Prostate gland (tissue), 2 donors: ENCODE data around the gene SFTA2. TPM values are rescaled to one million over a fixed set of nuclear protein-coding genes. Genes with fewer than 3 reads are reported as not detected.
"Not testable (repeated sequence)": the region's sequence is repeated elsewhere in the genome, so short reads cannot be mapped to it uniquely, and the experiment has no call there.

ENCODE experiments used
- DNase-seq: peaks from one replicate; pipeline ENCODE4 v3.0.0-alpha.2; 2019; ENCODE audit warnings: low spot score
- H3K27ac ChIP-seq, 2 donors: fragments of 200-600 bp; sonication (generic); 2 replicates each; pipeline ENCODE4 v1.5.1; 2017 to 2019
- H3K27me3 ChIP-seq: fragments of 200-600 bp; sonication (generic); replicated peaks from 2 replicates; pipeline ENCODE4 v1.5.1; 2019; ENCODE audit not compliant: insufficient read depth
- H3K36me3 ChIP-seq, 2 donors: fragments of 200-600 bp; sonication (generic); 1 replicate in 1 of 2; 2 replicates in 1 of 2; pipeline versions ENCODE4 v1.5.1 to v1.8.1; 2017 to 2019
- H3K4me1 ChIP-seq: fragments of 200-600 bp; sonication (generic); replicated peaks from 2 replicates; pipeline ENCODE4 v1.5.1; 2019
- H3K4me3 ChIP-seq, 2 donors: fragments of 200-600 bp; sonication (generic); 2 replicates each; pipeline ENCODE4 v1.5.1; 2017 to 2019
- H3K9me3 ChIP-seq: fragments of 200-600 bp; sonication (generic); 2 replicates; pipeline ENCODE4 v1.5.1; 2017
- POLR2A ChIP-seq: fragments of 450-650 bp; IDR thresholded peaks from one replicate; pipeline ENCODE4 v1.6.1; 2016; ENCODE audit warnings: antibody characterized with exemption, mild to moderate bottlenecking
- POLR2AphosphoS5 ChIP-seq: sonication (generic); formaldehyde crosslinking; IDR thresholded peaks from one replicate; pipeline ENCODE4 v1.6.1; 2017; ENCODE audit warnings: antibody characterized with exemption
- WGBS: methylation state at CpG from one replicate; pipeline ENCODE4 v1.1.5; 2018; 5-methylcytosine and 5-hydroxymethylcytosine counted together
- intact Hi-C: fragments of 100-400 bp; cut with DNase I; formaldehyde crosslinking; loops from one replicate; pipeline ENCODE4 v1.14.2; 2022
- total RNA-seq, 2 donors: library from RNA; depleted of rRNA; stranded (reverse); fragments of >200 nt; gene quantifications; one replicate each; pipeline ENCODE4 v1.1.0, GENCODE V29; 2016
- TF ChIP-seq, protein P1 (sequence below), 4 experiments: fragments of 200-600 bp in 2 of 4; fragments of 450-650 bp in 2 of 4; sonication (generic) in 2 of 4; IDR thresholded peaks; 1 replicate in 3 of 4; 2 replicates in 1 of 4; pipeline ENCODE4 v1.5.1; 2016 to 2019; ENCODE audit warnings: antibody characterized with exemption in 4 of 4, mild to moderate bottlenecking in 2 of 4, moderate library complexity in 2 of 4

SFTA2 gene
- total RNA-seq, 2 donors from 2014 or later: not detected

DNA sequence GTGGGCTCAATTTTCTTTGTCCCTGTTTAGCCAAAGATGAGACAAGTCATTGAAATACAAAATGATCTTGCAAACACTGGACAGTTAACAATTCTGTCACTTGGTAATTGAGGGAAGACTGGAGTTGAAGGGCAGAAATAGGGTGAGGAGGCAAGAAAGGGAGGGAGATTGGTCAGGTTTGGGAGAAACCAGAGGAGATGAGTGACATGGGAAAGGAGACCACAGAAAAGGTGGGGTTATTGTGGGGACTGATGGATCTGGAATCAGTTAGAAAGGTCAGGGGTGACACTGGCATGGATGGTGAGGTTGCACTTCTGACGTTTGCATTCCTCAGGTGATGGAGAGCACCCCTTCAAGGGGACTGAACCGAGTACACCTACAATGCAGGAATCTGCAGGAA, 23.3 kb downstream of the SFTA2 start:
- intact Hi-C loops: no loop called here
- Histone ChIP-seq H3K4me1 (peaks cover 7% of the 10 kb centered on the region), H3K27me3 (no peaks in the 10 kb centered on the region), H3K9me3 (no peaks in the 10 kb centered on the region), H3K36me3 (no peaks in the 10 kb centered on the region), H3K27ac (no peak overlapping the region), H3K4me3 (peak overlapping the region; percentile 69)
- TF ChIP-seq POLR2A (no peak), POLR2AphosphoS5 (no peak)
- TF ChIP-seq, protein P1, sequence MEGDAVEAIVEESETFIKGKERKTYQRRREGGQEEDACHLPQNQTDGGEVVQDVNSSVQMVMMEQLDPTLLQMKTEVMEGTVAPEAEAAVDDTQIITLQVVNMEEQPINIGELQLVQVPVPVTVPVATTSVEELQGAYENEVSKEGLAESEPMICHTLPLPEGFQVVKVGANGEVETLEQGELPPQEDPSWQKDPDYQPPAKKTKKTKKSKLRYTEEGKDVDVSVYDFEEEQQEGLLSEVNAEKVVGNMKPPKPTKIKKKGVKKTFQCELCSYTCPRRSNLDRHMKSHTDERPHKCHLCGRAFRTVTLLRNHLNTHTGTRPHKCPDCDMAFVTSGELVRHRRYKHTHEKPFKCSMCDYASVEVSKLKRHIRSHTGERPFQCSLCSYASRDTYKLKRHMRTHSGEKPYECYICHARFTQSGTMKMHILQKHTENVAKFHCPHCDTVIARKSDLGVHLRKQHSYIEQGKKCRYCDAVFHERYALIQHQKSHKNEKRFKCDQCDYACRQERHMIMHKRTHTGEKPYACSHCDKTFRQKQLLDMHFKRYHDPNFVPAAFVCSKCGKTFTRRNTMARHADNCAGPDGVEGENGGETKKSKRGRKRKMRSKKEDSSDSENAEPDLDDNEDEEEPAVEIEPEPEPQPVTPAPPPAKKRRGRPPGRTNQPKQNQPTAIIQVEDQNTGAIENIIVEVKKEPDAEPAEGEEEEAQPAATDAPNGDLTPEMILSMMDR (IDR thresholded peaks at IDR 0.05): no peak
- no peak for DNase-seq
- WGBS: 10% methylated on average over 2 of the region's 2 CpGs

DNA sequence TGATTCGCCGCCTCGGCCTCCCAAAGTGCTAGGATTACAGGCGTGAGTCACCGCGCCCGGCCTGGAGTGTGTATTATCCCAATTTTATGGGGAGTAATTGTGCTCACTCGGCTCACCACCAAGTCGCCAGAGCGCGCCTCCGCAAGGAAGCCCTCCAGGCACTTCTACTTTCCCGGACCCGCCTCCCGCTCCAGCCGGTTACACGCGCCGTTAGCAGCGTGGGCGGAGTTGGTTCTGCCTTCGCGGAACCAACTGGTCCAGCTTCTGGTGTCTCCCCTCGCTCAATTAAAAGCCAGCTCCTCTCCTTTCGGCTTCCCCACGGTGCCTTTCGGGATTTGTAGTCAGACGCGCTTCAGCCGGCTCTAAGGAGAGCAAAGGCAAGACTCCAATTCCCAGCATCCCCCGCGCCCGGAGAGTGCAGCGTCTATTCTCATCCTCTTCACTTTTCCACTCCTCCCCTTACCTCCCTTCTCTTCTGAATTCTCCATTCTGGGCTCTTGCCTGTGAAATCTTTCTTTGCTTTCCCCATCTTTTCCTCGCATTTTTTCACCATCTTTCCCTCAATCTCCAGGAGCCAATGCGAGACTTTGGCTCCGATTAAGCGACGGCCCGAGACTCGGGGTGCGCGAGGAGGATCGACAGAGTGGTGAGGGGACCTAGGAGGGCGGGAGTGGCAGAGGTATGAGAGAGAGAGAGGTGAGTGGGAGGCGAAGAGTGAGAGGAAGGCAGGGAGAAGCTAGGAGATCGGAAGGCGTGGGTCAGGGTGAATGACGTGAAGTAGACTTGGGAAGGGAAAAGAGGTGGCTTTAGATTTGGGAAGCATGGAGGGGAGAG, 24.0 kb downstream of the SFTA2 start, which contains the start of gene GTF2H4:
Gene GTF2H4 (plus strand): TSS at position 450 of the 834 bp plus-strand sequence.
- intact Hi-C loops: no loop called here
- peaks cover 7% of the 10 kb centered on the region for H3K4me1 ChIP-seq
- no peaks in the 10 kb centered on the region for H3K9me3 ChIP-seq
- peak; percentile 95 for DNase-seq
- no peaks in the 10 kb centered on the region for H3K36me3 ChIP-seq
- H3K4me3 ChIP-seq: peak within 1 kb of the TSS; percentile 69
- 1% methylated on average over 49 of the region's 49 CpGs for WGBS
- TF ChIP-seq POLR2AphosphoS5 (peak; percentile 96), POLR2A (peak; percentile 23)
- TF ChIP-seq, protein P1 (IDR thresholded peaks at IDR 0.05): no peak
- no peaks in the 10 kb centered on the region for H3K27me3 ChIP-seq
- peak within 1 kb of the TSS; percentile 33 to 61 for H3K27ac ChIP-seq

DNA sequence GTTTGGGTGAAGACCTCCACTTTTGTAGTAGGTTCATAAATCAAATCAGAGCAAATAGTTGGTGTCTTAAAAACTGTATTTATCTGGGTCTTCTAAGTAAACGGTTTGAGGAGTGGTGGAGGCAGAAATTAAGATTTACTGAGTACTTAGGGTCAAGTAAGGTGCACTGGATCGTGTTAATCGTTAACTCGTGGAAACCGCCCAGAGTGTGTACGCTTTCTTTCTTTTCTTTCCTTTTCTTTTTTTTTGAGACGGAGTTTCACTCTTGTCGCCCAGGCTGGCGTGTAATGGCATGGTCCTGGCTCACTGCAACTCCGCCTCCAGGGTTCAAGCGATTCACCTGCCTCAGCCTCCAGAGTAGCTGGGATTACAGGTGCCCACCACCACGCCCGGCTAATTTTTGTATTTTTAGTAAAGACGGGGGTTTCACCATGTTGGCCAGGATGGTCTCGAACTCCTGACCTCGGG, 24.6 kb downstream of the SFTA2 start:
- 23% methylated on average over 16 of the region's 16 CpGs for WGBS
- H3K36me3 ChIP-seq, intact Hi-C loops, DNase-seq, H3K9me3 ChIP-seq, H3K27me3 ChIP-seq, H3K27ac ChIP-seq, H3K4me1 ChIP-seq: not testable (repeated sequence)
- peak overlapping the region; percentile 69 for H3K4me3 ChIP-seq

DNA sequence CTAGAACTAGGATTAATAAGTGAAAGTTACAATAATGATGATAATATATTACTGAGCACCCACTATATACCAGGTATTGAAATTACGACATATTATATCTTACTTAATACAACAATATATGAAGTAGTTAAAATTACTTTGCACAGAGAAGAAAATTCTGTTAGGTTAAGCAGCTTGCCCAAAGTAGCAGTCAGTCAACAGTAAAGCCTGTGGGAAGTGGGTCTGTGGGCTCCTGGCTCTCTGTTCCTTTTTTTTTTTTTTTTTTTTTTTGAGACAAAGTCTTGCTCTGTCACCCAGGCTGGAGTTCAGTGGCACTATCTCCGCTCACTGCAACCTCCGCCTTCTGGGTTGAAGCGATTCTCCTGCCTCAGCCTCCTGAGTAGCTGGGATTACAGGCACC, 28.7 kb downstream of the SFTA2 start:
- intact Hi-C loops: no loop called here
- H3K4me1 ChIP-seq: no peaks in the 10 kb centered on the region
- WGBS: 96% methylated on average over 4 of the region's 4 CpGs
- H3K27me3 ChIP-seq: no peaks in the 10 kb centered on the region
- no peak overlapping the region for H3K27ac ChIP-seq
- H3K9me3 ChIP-seq: no peaks in the 10 kb centered on the region
- H3K36me3 ChIP-seq: peaks cover 0 to 7% of the 10 kb centered on the region in 2 donors
- DNase-seq: no peak
- TF ChIP-seq POLR2AphosphoS5: no peak
- H3K4me3 ChIP-seq: no peak overlapping the region

DNA sequence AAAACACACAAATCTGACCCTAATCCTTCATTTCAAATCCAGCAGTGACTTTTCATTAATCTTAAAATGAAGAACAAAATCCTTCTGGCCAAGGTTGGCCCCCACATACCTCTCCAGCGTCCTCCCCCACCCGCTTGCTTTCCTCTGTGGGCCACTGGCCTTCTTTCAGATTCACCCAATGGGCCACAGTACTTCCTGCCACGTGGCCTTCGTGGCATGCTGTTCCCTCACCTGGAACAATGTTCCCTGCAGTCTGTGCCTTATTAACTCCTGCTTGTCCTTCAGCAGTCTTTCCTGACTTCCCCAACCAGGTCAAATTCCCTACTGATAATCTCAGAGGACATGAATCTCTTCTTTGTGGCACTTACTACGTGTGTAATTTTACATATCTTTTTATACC, 29.3 kb downstream of the SFTA2 start:
- DNase-seq: no peak
- H3K36me3 ChIP-seq: peaks cover 0 to 10% of the 10 kb centered on the region in 2 donors
- WGBS: 50% methylated on average over 5 of the region's 5 CpGs
- no peaks in the 10 kb centered on the region for H3K27me3 ChIP-seq
- no peak overlapping the region for H3K27ac ChIP-seq
- intact Hi-C loops: no loop called here
- no peak for TF ChIP-seq POLR2AphosphoS5
- TF ChIP-seq, protein P1 (IDR thresholded peaks at IDR 0.05): no peak
- no peak for TF ChIP-seq POLR2A
- no peak overlapping the region for H3K4me3 ChIP-seq
- H3K9me3 ChIP-seq: no peaks in the 10 kb centered on the region
- H3K4me1 ChIP-seq: no peaks in the 10 kb centered on the region

DNA sequence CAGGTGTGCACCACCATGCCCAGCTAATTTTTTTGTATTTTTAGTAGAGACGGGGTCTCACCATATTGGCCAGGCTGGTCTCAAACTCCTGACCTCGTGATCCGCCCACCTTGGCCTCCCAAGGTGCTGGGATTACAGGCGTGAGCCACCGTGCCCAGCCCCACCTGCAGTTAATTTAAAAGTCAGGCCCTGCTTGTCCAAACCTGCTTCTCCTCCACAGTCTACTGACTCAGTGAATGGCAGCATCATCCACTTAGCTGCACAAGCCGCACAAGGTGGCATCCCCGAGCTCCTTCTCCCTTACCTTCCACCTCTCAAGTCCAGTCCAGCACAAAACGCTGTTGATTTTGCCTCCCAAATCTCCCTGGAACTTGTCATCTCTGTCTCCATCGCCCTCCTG, 29.8 kb downstream of the SFTA2 start:
- WGBS: 49% methylated on average over 9 of the region's 9 CpGs
- peaks cover 0 to 16% of the 10 kb centered on the region in 2 donors for H3K36me3 ChIP-seq
- H3K27ac ChIP-seq, H3K9me3 ChIP-seq, intact Hi-C loops, H3K27me3 ChIP-seq, DNase-seq, H3K4me3 ChIP-seq, H3K4me1 ChIP-seq: not testable (repeated sequence)
